Measurements from ENCODE around the gene PLCL2.

DNA sequence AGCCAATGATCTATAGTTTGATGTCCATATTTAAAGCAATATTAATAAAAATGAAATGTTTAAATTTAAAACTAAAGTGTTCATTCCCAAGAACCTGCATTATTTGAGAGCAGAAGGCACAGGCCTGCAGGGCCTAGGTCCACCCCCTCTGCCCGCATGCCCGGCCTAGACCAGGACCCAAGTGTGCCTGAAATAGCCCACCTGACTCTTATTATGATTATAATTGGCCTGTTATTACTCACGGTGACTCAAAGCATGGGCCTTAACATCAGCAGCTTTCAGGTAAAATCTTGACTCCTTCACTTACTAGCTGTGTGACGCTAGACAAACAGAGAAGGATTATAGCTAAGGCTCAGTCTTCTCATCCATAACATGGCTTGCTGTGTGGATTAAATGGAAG, 128.8 kb downstream of the PLCL2 start:
- TF ChIP-seq, protein P1, sequence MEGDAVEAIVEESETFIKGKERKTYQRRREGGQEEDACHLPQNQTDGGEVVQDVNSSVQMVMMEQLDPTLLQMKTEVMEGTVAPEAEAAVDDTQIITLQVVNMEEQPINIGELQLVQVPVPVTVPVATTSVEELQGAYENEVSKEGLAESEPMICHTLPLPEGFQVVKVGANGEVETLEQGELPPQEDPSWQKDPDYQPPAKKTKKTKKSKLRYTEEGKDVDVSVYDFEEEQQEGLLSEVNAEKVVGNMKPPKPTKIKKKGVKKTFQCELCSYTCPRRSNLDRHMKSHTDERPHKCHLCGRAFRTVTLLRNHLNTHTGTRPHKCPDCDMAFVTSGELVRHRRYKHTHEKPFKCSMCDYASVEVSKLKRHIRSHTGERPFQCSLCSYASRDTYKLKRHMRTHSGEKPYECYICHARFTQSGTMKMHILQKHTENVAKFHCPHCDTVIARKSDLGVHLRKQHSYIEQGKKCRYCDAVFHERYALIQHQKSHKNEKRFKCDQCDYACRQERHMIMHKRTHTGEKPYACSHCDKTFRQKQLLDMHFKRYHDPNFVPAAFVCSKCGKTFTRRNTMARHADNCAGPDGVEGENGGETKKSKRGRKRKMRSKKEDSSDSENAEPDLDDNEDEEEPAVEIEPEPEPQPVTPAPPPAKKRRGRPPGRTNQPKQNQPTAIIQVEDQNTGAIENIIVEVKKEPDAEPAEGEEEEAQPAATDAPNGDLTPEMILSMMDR (IDR thresholded peaks at IDR 0.05; ENCODE audit: low read depth, low read length, missing input control): no peak
- TF ChIP-seq GABPA (IDR thresholded peaks at IDR 0.05 in 1 of 2, conservative IDR thresholded peaks at IDR 0.05 in 1 of 2) (no peak), JUND (IDR thresholded peaks at IDR 0.05) (no peak), TAF1 (conservative IDR thresholded peaks at IDR 0.05) (no peak)
- TF ChIP-seq, protein P2, sequence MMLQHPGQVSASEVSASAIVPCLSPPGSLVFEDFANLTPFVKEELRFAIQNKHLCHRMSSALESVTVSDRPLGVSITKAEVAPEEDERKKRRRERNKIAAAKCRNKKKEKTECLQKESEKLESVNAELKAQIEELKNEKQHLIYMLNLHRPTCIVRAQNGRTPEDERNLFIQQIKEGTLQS (IDR thresholded peaks at IDR 0.05): no peak
- TF ChIP-seq, protein P3, sequence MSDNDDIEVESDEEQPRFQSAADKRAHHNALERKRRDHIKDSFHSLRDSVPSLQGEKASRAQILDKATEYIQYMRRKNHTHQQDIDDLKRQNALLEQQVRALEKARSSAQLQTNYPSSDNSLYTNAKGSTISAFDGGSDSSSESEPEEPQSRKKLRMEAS (IDR thresholded peaks at IDR 0.05): no peak
- TF ChIP-seq, protein P4, sequence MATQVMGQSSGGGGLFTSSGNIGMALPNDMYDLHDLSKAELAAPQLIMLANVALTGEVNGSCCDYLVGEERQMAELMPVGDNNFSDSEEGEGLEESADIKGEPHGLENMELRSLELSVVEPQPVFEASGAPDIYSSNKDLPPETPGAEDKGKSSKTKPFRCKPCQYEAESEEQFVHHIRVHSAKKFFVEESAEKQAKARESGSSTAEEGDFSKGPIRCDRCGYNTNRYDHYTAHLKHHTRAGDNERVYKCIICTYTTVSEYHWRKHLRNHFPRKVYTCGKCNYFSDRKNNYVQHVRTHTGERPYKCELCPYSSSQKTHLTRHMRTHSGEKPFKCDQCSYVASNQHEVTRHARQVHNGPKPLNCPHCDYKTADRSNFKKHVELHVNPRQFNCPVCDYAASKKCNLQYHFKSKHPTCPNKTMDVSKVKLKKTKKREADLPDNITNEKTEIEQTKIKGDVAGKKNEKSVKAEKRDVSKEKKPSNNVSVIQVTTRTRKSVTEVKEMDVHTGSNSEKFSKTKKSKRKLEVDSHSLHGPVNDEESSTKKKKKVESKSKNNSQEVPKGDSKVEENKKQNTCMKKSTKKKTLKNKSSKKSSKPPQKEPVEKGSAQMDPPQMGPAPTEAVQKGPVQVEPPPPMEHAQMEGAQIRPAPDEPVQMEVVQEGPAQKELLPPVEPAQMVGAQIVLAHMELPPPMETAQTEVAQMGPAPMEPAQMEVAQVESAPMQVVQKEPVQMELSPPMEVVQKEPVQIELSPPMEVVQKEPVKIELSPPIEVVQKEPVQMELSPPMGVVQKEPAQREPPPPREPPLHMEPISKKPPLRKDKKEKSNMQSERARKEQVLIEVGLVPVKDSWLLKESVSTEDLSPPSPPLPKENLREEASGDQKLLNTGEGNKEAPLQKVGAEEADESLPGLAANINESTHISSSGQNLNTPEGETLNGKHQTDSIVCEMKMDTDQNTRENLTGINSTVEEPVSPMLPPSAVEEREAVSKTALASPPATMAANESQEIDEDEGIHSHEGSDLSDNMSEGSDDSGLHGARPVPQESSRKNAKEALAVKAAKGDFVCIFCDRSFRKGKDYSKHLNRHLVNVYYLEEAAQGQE (IDR thresholded peaks at IDR 0.05): no peak
